ENCODE data around the gene HOXD13. TPM values are rescaled to one million over a fixed set of nuclear protein-coding genes. Genes with fewer than 3 reads are reported as not detected.
A peak's percentile ranks its signal among the peaks of the same experiment; 100 is the strongest.

HOXD13 gene
- total RNA-seq, 4 donors from 2014 or later, result 0.19 TPM; not detected in 3

GRCh38 chr2:176135035-176135440 is 42.5 kb downstream of the HOXD13 start:
- peaks cover 58% of the 10 kb centered on the region for H3K4me1 ChIP-seq
- H3K27me3 ChIP-seq, result peaks cover 99% of the 10 kb centered on the region
- no peaks in the 10 kb centered on the region for H3K36me3 ChIP-seq
- no peak for DNase-seq (ENCODE audit: low spot score in 2 of 2)
- no peak overlapping the region for H3K4me3 ChIP-seq
- no peaks in the 10 kb centered on the region for H3K9me3 ChIP-seq
- TF ChIP-seq POLR2A (IDR thresholded peaks at IDR 0.05) (no peak), CTCF (IDR thresholded peaks at IDR 0.05) (no peak), POLR2AphosphoS5 (IDR thresholded peaks at IDR 0.05) (no peak), EP300 (IDR thresholded peaks at IDR 0.05) (no peak)
- H3K27ac ChIP-seq, result peak overlapping the region; percentile 87

- peaks cover 94% of the 10 kb centered on the region for H3K27me3 ChIP-seq
- no peaks in the 10 kb centered on the region for H3K9me3 ChIP-seq
- H3K36me3 ChIP-seq, result no peaks in the 10 kb centered on the region
- peak overlapping the region; percentile 61 for H3K4me3 ChIP-seq
- H3K4me1 ChIP-seq, result peaks cover 62% of the 10 kb centered on the region
- 5% methylated on average over 35 of the region's 71 CpGs for WGBS
- TF ChIP-seq EP300 (IDR thresholded peaks at IDR 0.05) (no peak), POLR2AphosphoS5 (IDR thresholded peaks at IDR 0.05) (peak in 1 of 3 donors; percentile 4)
- DNase-seq (ENCODE audit: low spot score in 2 of 2), result peak in 1 of 2 donors; percentile 81
- H3K27ac ChIP-seq, result peak overlapping the region; percentile 87
These were observed 44.1 kb downstream of the HOXD13 start for GRCh38 chr2:176136374-176137251.

- 21% methylated on average over 2 of the region's 2 CpGs for WGBS
- Histone ChIP-seq H3K4me1 (peaks cover 60% of the 10 kb centered on the region), H3K4me3 (peak overlapping the region; percentile 61), H3K36me3 (no peaks in the 10 kb centered on the region), H3K27me3 (peaks cover 89% of the 10 kb centered on the region), H3K9me3 (no peaks in the 10 kb centered on the region), H3K27ac (peak overlapping the region; percentile 87)
- DNase-seq (ENCODE audit: low spot score in 2 of 2), result no peak
- TF ChIP-seq POLR2A (IDR thresholded peaks at IDR 0.05), result no peak
- no peak for TF ChIP-seq EP300 (IDR thresholded peaks at IDR 0.05)
- no peak for TF ChIP-seq CTCF (IDR thresholded peaks at IDR 0.05)
- TF ChIP-seq POLR2AphosphoS5 (IDR thresholded peaks at IDR 0.05), result no peak
These were observed 44.7 kb downstream of the HOXD13 start for GRCh38 chr2:176137252-176137580.

GRCh38 chr2:176137906-176138305 is 45.4 kb downstream of the HOXD13 start:
- H3K4me3 ChIP-seq, result peak overlapping the region; percentile 61
- no peaks in the 10 kb centered on the region for H3K36me3 ChIP-seq
- peaks cover 89% of the 10 kb centered on the region for H3K27me3 ChIP-seq
- no peaks in the 10 kb centered on the region for H3K9me3 ChIP-seq
- peak overlapping the region; percentile 78 for H3K27ac ChIP-seq
- WGBS, result 60% methylated on average over 8 of the region's 8 CpGs
- no peak for DNase-seq (ENCODE audit: low spot score in 2 of 2)
- TF ChIP-seq POLR2A (IDR thresholded peaks at IDR 0.05), result no peak
- no peak for TF ChIP-seq CTCF (IDR thresholded peaks at IDR 0.05)
- no peak for TF ChIP-seq POLR2AphosphoS5 (IDR thresholded peaks at IDR 0.05)
- no peak for TF ChIP-seq EP300 (IDR thresholded peaks at IDR 0.05)
- peaks cover 53% of the 10 kb centered on the region for H3K4me1 ChIP-seq

GRCh38 chr2:176138526-176138922 is 46.0 kb downstream of the HOXD13 start:
- DNase-seq (ENCODE audit: low spot score in 2 of 2), result peak; percentile 61 to 69
- H3K27me3 ChIP-seq, result peaks cover 89% of the 10 kb centered on the region
- peak overlapping the region; percentile 78 for H3K27ac ChIP-seq
- H3K36me3 ChIP-seq, result no peaks in the 10 kb centered on the region
- peak overlapping the region; percentile 61 for H3K4me3 ChIP-seq
- H3K9me3 ChIP-seq, result no peaks in the 10 kb centered on the region
- 36% methylated on average over 14 of the region's 14 CpGs for WGBS
- TF ChIP-seq CTCF (IDR thresholded peaks at IDR 0.05) (no peak), POLR2A (IDR thresholded peaks at IDR 0.05) (no peak), POLR2AphosphoS5 (IDR thresholded peaks at IDR 0.05) (no peak), EP300 (IDR thresholded peaks at IDR 0.05) (no peak)
- H3K4me1 ChIP-seq, result peaks cover 50% of the 10 kb centered on the region
